ENCODE measurements around the gene IZUMO2. TPM values are rescaled to one million over a fixed set of nuclear protein-coding genes. Genes with fewer than 3 reads are reported as not detected.

IZUMO2 gene
- total RNA-seq, 1 donor from 2014 or later = not detected

DNA sequence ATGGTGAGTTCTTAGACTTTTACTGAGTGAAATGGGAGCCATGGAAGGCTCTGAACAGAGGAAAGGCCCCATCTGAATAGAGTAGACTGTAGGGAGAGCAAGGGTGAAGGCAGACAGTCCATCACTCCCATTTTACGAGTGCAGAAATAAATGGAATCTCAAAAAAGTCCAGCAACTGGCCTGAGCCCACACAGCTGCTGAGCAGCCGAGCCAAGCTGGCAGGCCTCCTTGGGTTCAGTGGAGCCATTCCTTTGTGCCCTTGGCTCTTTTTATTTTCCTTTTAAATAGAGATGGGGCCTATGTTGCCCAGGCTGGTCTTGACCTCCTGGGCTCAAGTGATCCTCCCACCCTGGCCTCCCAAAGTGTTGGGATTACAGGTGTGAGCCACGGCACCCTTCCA lies 39.3 kb upstream of the IZUMO2 start:
- H3K4me1 ChIP-seq = peaks cover 27% of the 10 kb centered on the region
- H3K9me3 ChIP-seq = no peaks in the 10 kb centered on the region
- peaks cover 32% of the 10 kb centered on the region for H3K27me3 ChIP-seq (ENCODE audit: low read depth)
- no peaks in the 10 kb centered on the region for H3K36me3 ChIP-seq
- TF ChIP-seq, protein P1, sequence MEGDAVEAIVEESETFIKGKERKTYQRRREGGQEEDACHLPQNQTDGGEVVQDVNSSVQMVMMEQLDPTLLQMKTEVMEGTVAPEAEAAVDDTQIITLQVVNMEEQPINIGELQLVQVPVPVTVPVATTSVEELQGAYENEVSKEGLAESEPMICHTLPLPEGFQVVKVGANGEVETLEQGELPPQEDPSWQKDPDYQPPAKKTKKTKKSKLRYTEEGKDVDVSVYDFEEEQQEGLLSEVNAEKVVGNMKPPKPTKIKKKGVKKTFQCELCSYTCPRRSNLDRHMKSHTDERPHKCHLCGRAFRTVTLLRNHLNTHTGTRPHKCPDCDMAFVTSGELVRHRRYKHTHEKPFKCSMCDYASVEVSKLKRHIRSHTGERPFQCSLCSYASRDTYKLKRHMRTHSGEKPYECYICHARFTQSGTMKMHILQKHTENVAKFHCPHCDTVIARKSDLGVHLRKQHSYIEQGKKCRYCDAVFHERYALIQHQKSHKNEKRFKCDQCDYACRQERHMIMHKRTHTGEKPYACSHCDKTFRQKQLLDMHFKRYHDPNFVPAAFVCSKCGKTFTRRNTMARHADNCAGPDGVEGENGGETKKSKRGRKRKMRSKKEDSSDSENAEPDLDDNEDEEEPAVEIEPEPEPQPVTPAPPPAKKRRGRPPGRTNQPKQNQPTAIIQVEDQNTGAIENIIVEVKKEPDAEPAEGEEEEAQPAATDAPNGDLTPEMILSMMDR (IDR thresholded peaks at IDR 0.05) = no peak
- no peak overlapping the region for H3K27ac ChIP-seq
- ATAC-seq (no peak), DNase-seq (no peak)
- intact Hi-C loops (cut with DNase I) = no loop called here
- H3K4me3 ChIP-seq = no peak overlapping the region

DNA sequence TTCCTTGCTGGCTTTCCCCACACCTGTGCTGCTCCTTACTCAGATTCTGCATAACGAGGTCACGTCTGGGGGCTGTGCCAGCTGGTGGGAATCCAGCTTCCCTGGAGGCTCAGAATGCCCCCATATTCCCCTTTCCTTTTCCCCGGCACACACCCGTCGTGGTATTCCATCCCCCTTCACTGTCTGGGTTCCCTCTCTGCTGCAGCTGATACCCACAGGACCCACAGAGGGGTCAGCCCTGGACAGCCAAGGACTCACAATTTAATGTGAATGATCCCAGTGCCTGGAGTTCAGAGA lies 36.1 kb upstream of the IZUMO2 start:
- Histone ChIP-seq H3K4me1 (peaks cover 18% of the 10 kb centered on the region), H3K9me3 (no peaks in the 10 kb centered on the region), H3K27ac (no peak overlapping the region), H3K36me3 (no peaks in the 10 kb centered on the region), H3K4me3 (no peak overlapping the region), H3K27me3 (ENCODE audit: low read depth) (peaks cover 26% of the 10 kb centered on the region)
- intact Hi-C loops (cut with DNase I) = no loop called here
- DNase-seq (no peak), ATAC-seq (no peak)
- TF ChIP-seq, protein P1 (IDR thresholded peaks at IDR 0.05) = no peak

DNA sequence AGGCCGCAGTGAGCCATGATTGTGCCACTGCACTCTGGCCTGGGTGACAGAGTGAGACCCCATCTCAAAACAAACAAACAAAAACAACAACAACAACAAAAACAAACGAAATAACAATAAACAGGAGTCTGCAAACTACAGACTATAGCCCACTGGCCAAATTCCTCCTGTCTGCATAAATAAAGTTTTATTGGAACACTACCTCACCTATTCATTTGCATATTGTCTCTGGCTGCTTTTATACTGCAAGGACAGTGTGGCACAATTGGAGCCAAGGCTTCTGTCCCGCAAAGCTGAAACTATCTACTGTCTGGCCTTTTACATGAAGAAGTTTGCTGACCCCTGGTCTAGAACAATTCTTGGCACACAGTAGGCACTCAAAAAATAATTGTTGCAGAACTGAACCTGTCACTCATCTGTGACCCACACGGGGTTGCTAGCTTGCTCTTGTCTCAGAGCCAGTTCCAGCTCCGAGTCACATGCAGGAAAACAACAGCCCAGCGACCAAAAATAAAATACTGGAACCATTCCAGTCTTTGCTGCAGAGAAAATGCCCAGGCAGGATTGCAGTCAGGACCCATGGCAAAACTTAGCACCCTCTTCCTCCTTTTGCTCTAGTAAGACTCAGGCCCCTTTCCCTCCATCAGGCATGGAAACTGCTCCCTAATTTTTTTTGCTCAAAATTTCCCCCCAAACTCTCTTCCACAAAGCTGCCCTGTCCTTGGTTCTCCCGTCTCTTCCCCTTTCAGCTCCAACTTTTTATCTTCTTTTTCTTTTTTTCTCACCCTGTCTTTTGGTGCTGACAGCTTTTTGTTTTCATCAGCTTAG lies 35.6 kb upstream of the IZUMO2 start:
- H3K4me3 ChIP-seq = no peak overlapping the region
- H3K9me3 ChIP-seq = no peaks in the 10 kb centered on the region
- peaks cover 12% of the 10 kb centered on the region for H3K4me1 ChIP-seq
- no peaks in the 10 kb centered on the region for H3K36me3 ChIP-seq
- peaks cover 22% of the 10 kb centered on the region for H3K27me3 ChIP-seq (ENCODE audit: low read depth)
- no peak overlapping the region for H3K27ac ChIP-seq
- TF ChIP-seq, protein P1 (IDR thresholded peaks at IDR 0.05) = no peak
- no peak for DNase-seq
- intact Hi-C loops (cut with DNase I) = no loop called here
- no peak for ATAC-seq

DNA sequence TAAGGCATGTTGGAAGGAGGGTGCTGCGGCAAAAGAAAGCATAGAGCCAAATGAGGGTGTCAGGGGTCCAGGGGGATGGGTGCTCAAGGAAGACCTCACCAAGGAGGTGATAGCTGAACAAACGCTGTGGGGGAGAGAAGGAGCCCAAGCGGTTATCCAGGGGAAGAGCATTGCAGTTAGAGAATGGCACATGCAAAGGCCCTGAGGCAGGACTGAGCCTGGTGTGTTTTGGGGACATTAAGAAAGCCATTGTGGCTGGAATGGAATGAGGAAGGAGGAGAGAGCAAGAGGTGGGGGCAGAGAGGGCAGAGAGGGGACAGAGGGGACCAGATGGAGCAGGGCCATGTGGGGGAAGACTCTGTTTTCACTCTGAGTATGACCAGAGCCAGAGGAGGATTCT lies 34.3 kb upstream of the IZUMO2 start:
- H3K36me3 ChIP-seq = no peaks in the 10 kb centered on the region
- DNase-seq = no peak
- no peak overlapping the region for H3K4me3 ChIP-seq
- TF ChIP-seq, protein P1 (IDR thresholded peaks at IDR 0.05) = no peak
- H3K4me1 ChIP-seq = peaks cover 6% of the 10 kb centered on the region
- no peak for ATAC-seq
- no peak overlapping the region for H3K27ac ChIP-seq
- intact Hi-C loops (cut with DNase I) = no loop called here
- H3K27me3 ChIP-seq (ENCODE audit: low read depth) = peaks cover 12% of the 10 kb centered on the region
- no peaks in the 10 kb centered on the region for H3K9me3 ChIP-seq

DNA sequence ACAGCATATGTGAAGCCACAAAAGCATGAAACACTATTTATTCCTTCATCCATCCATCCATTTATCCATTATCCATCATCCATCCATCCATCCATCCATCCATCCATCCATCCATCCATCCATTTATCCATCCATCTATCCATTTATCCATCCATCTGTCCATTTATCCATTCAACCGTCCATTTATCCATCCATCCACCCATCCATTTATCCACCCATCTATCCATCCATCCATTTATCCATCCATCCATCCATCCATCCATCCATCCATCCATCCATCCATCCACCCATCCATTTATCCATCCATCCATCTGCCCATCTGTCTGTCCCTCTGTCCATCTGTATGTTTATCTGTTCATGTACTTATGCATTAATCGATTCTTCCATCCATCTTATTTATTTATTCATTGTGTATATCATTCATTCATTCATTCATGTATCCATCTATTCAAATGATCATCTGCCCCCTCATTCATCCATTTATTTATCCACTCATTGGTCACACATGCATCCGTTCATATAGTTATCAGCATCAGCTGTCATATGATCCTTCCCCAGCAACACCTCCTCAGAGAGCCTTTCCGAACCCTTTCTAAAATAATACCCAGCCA lies 33.3 kb upstream of the IZUMO2 start:
- peaks cover 12% of the 10 kb centered on the region for H3K27me3 ChIP-seq (ENCODE audit: low read depth)
- DNase-seq = no peak
- peaks cover 6% of the 10 kb centered on the region for H3K4me1 ChIP-seq
- H3K36me3 ChIP-seq = no peaks in the 10 kb centered on the region
- TF ChIP-seq, protein P1 (IDR thresholded peaks at IDR 0.05) = no peak
- H3K9me3 ChIP-seq = no peaks in the 10 kb centered on the region
- no peak overlapping the region for H3K4me3 ChIP-seq
- H3K27ac ChIP-seq = no peak overlapping the region
- no peak for ATAC-seq
- intact Hi-C loops (cut with DNase I) = no loop called here

Measured in lower lobe of right lung (tissue), 2 donors.